ENCODE results near the gene TBX1. TPM values are rescaled to one million over a fixed set of nuclear protein-coding genes. Genes with fewer than 3 reads are reported as not detected.

The TBX1 gene
- total RNA-seq: not detected in 2 replicates
- long read RNA-seq: 0 reads

DNA sequence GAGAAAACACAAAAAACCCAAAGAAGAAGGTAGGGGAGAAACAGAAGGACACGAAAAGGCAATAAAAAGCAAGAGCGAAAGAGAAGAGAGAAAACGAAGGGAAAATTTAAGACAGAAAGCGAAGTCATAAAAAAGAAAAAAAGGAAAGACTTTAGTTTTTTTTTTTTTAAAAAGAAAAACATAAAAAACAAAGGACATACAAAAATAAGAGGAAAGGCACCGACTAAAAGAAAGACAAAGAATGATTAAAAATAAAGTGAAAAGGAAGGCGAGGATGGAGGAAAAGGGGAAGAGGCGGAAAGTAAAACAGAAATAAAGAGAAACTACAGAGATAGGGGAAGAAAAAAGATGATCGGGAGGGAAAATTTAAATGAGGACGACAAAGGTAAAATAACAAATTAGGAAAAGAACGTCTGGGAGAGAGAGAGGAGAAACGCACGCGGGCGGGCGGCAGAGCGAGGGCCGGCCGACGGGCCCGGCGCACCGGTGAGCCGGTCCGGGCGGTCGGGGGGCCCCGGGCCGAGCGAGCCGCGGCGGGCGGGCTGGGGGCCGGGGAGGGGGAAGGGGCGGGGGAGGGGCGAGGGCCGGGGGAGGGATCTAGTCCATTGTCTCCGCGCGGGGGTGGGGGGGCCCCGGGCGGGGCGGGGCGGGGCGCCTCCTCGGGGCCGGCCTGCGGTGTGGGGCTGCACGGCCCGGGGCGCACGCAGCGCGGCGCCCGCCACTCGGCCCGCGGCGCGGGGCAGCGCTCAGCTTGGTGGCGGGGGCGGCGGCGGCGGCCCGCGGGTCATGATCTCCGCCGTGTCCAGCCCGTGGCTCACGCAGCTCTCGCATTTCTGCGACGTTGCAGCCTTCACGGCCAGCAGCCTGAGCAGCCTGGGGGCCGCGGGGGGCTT lies at the start of gene TBX1:
TBX1 (plus strand) TSS at position 721 of the 893 bp plus-strand sequence; CDS start at position 787, 66 bp downstream.
- TF ChIP-seq, protein P1, sequence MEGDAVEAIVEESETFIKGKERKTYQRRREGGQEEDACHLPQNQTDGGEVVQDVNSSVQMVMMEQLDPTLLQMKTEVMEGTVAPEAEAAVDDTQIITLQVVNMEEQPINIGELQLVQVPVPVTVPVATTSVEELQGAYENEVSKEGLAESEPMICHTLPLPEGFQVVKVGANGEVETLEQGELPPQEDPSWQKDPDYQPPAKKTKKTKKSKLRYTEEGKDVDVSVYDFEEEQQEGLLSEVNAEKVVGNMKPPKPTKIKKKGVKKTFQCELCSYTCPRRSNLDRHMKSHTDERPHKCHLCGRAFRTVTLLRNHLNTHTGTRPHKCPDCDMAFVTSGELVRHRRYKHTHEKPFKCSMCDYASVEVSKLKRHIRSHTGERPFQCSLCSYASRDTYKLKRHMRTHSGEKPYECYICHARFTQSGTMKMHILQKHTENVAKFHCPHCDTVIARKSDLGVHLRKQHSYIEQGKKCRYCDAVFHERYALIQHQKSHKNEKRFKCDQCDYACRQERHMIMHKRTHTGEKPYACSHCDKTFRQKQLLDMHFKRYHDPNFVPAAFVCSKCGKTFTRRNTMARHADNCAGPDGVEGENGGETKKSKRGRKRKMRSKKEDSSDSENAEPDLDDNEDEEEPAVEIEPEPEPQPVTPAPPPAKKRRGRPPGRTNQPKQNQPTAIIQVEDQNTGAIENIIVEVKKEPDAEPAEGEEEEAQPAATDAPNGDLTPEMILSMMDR (conservative IDR thresholded peaks at IDR 0.05): no peak
- no peak for DNase-seq (ENCODE audit: low read depth, low spot score)
- H3K4me3 Mint-ChIP-seq: peak within 1 kb of the TSS; percentile 76
- no peak within 1 kb of the TSS for H3K27ac Mint-ChIP-seq (ENCODE audit: unreplicated experiment)
- H3K27me3 Mint-ChIP-seq (ENCODE audit: low read depth): peaks cover 87% of the 10 kb centered on the region
- no peaks in the 10 kb centered on the region for H3K36me3 Mint-ChIP-seq (ENCODE audit: low read depth)
- H3K4me1 Mint-ChIP-seq: peaks cover 15% of the 10 kb centered on the region
- H3K9me3 Mint-ChIP-seq: no peaks in the 10 kb centered on the region

- TF ChIP-seq, protein P1 (conservative IDR thresholded peaks at IDR 0.05): no peak
- peak overlapping the region; percentile 81 for H3K4me3 Mint-ChIP-seq
- DNase-seq (ENCODE audit: low read depth, low spot score): no peak
- H3K27me3 Mint-ChIP-seq (ENCODE audit: low read depth): peaks cover 22% of the 10 kb centered on the region
- H3K36me3 Mint-ChIP-seq (ENCODE audit: low read depth): no peaks in the 10 kb centered on the region
- H3K4me1 Mint-ChIP-seq: peaks cover 7% of the 10 kb centered on the region
- no peak overlapping the region for H3K27ac Mint-ChIP-seq (ENCODE audit: unreplicated experiment)
- H3K9me3 Mint-ChIP-seq: no peaks in the 10 kb centered on the region
Measured at GRCh38 chr22:19713245-19713644, 47.3 kb upstream of the TBX1 start.

DNA sequence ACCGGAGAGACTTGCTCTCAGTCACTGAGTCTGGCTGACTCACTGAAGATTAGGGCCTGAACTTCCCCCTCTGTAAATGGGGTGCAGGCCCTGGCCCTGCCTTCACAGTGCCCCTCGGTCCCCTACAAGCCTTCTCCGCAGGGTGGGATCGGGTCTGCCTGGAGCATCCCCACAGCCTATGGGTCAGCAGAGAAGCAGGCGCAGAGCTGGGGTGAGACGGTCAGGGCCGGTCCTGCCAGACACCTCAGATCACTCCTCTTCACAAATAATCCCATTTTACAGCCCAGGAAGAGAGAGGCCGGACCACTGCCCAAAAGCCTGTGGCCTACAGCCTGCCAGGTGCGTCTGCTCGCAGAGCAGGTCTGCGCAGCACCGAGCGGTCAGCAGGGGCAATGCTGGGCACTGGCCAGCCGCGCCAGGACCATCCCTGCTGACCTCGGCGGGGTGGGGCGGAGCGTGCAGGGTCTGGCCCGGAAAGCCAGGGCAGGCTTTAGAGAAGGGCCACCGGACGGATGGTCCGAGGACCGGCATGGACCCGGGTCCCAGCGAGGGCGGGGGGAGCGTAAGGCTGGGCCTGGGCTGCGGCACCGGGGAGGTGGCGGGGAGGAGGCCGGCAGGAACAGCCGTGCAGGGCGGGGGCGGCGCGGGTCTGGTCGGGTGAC lies 46.8 kb upstream of the TBX1 start:
- H3K4me1 Mint-ChIP-seq: peaks cover 7% of the 10 kb centered on the region
- H3K9me3 Mint-ChIP-seq: no peaks in the 10 kb centered on the region
- no peak overlapping the region for H3K27ac Mint-ChIP-seq (ENCODE audit: unreplicated experiment)
- H3K27me3 Mint-ChIP-seq (ENCODE audit: low read depth): peaks cover 22% of the 10 kb centered on the region
- H3K36me3 Mint-ChIP-seq (ENCODE audit: low read depth): no peaks in the 10 kb centered on the region
- peak overlapping the region; percentile 81 for H3K4me3 Mint-ChIP-seq
- TF ChIP-seq, protein P1 (conservative IDR thresholded peaks at IDR 0.05): no peak
- DNase-seq (ENCODE audit: low read depth, low spot score): peak; percentile 45

DNA sequence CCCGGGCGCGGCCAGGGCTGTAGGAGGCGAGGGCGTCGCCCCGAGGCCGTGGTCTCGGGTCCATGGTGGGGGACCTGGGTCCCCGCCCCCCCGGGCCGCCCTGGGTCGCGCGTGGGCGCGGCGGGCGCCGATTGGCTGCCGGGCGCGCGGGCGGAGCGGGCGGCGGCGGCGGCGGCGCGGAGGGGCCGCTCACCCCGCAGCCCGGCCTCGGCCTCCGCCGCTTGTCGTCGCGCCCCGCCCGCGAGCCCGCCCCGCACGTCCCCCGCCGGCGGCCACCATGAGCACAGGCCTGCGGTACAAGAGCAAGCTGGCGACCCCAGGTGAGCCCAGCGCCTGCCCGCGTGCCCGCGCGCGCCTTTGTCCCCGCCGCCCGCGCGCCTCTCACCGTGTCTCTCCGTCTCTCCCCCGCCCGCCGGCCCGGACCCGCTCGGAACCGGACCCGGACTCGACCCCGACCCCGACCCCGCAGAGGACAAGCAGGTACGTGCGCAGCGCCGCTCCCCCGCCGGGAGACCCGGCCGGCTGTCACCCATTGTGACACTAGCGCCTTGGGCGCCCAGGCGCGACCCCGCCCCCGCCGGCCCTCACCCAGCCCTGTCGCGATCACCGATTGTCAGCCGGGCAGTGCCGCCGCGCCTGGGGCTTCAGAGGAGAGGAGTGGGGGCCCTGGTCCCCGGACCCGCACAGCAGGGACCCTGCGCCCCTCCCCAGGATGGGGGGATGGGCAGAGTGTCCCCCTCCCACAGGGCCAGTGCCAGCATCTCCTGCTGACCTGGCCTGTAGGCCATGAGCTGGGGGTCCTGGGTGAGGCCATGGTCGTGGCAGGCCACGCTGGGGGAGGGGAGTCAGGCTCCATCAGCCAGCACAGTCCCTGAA lies 46.0 kb upstream of the TBX1 start, which contains the start of gene SEPTIN5:
SEPTIN5 (plus strand) TSS at position 192 of the 876 bp plus-strand sequence; CDS start at position 278, 86 bp downstream.
- H3K4me1 Mint-ChIP-seq: peaks cover 5% of the 10 kb centered on the region
- H3K9me3 Mint-ChIP-seq: no peaks in the 10 kb centered on the region
- TF ChIP-seq, protein P1 (conservative IDR thresholded peaks at IDR 0.05): no peak
- no peak for DNase-seq (ENCODE audit: low read depth, low spot score)
- H3K4me3 Mint-ChIP-seq: peak within 1 kb of the TSS; percentile 81
- H3K27ac Mint-ChIP-seq (ENCODE audit: unreplicated experiment): no peak within 1 kb of the TSS
- peaks cover 3% of the 10 kb centered on the region for H3K36me3 Mint-ChIP-seq (ENCODE audit: low read depth)
- peaks cover 24% of the 10 kb centered on the region for H3K27me3 Mint-ChIP-seq (ENCODE audit: low read depth)
